RWPE1 (cell line): ENCODE data around the gene PSME3IP1.

ENCODE experiments used
- CTCF ChIA-PET: fragments of 350-600 bp; sonication (Branson Sonifier 250); formaldehyde crosslinking; extraction: SDS; loops from one replicate; lab custom pipeline; 2021; lab: Yijun Ruan, JAX
- POLR2A ChIA-PET: fragments of 400-600 bp; formaldehyde crosslinking; extraction: SDS; loops from one replicate; lab custom pipeline; 2020; ENCODE audit warnings: antibody characterized with exemption; ENCODE audit not compliant: low non-redundant PET; lab: Yijun Ruan, JAX
- DNase-seq: peaks from one replicate; pipeline ENCODE4 v3.0.0; 2012; ENCODE audit warnings: low spot score
- H3K27ac ChIP-seq: fragments of 450-650 bp; 2 replicates; pipeline ENCODE4 v1.5.1; 2017
- CTCF ChIP-seq: fragments of 450-650 bp; conservative IDR thresholded peaks from 2 replicates; pipeline ENCODE4 v1.5.1; 2017; ENCODE audit warnings: low read depth, mild to moderate bottlenecking

Gene PSME3IP1

DNA sequence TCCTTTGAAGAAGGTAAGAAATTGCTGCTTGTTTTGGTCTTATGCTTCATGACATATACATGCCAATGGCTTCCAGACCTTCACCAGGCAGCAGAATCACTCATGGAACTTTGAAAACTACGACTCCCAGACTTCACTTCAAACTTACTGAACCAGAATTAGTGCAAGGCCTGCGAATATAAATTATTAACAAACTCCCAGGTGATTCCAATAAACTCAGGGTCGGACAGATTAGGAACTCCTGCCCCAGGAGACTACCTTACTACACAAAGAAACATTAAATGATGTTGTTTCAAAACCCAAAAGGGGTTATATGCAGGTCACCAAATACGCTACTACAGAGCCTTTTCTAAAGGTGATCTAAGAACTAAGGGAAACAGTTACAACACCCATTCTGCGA is 20.4 kb downstream of the PSME3IP1 start:
- no peak for TF ChIP-seq CTCF
- no peak overlapping the region for H3K27ac ChIP-seq
- no peak for DNase-seq
- ChIA-PET POLR2A (no interaction called here), CTCF (interaction anchor here (1.0 kb wide), 1 partner anchor 71 kb away, joined by 3 read pairs; no protein-coding TSS in a partner anchor)

GRCh38 chr16:57163842-57164241 is 22.0 kb downstream of the PSME3IP1 start:
- POLR2A ChIA-PET = no interaction called here
- CTCF ChIA-PET = no interaction called here
- no peak overlapping the region for H3K27ac ChIP-seq
- DNase-seq = no peak
- TF ChIP-seq CTCF = no peak

DNA sequence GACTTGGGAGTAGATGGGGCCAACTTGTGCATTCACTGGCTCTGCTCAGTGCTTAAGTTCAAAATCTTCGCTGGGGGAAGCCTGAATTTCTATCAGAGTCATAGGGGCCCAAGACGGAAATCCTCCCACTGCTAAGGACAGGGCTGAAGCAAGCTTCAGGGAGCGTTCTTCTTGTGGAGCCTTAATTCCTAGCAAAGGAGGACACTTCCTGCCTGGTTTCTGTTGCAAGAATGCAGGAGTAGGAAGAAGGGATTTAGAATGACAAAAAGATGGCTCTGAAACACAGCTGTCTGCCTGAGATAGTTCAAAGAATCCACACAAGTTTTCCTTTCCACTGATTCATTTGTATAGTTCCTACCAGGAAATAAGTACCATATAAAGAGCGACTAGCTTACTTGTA is 26.4 kb downstream of the PSME3IP1 start:
- DNase-seq = no peak
- CTCF ChIA-PET = no interaction called here
- TF ChIP-seq CTCF = no peak
- no peak overlapping the region for H3K27ac ChIP-seq
- POLR2A ChIA-PET = no interaction called here

GRCh38 chr16:57157533-57157932 is 28.3 kb downstream of the PSME3IP1 start:
- TF ChIP-seq CTCF = no peak
- POLR2A ChIA-PET = no interaction called here
- no peak overlapping the region for H3K27ac ChIP-seq
- DNase-seq = no peak
- CTCF ChIA-PET = no interaction called here

- H3K27ac ChIP-seq = no peak overlapping the region
- POLR2A ChIA-PET = no interaction called here
- CTCF ChIA-PET = no interaction called here
- DNase-seq = no peak
- TF ChIP-seq CTCF = no peak
Measured at GRCh38 chr16:57156351-57156703, 29.5 kb downstream of the PSME3IP1 start.

- ChIA-PET CTCF (no interaction called here), POLR2A (no interaction called here)
- no peak for TF ChIP-seq CTCF
- no peak for DNase-seq
- no peak overlapping the region for H3K27ac ChIP-seq
Measured at GRCh38 chr16:57155702-57156350, 30.0 kb downstream of the PSME3IP1 start.
